ENCODE results near the gene EMILIN2.

DNA sequence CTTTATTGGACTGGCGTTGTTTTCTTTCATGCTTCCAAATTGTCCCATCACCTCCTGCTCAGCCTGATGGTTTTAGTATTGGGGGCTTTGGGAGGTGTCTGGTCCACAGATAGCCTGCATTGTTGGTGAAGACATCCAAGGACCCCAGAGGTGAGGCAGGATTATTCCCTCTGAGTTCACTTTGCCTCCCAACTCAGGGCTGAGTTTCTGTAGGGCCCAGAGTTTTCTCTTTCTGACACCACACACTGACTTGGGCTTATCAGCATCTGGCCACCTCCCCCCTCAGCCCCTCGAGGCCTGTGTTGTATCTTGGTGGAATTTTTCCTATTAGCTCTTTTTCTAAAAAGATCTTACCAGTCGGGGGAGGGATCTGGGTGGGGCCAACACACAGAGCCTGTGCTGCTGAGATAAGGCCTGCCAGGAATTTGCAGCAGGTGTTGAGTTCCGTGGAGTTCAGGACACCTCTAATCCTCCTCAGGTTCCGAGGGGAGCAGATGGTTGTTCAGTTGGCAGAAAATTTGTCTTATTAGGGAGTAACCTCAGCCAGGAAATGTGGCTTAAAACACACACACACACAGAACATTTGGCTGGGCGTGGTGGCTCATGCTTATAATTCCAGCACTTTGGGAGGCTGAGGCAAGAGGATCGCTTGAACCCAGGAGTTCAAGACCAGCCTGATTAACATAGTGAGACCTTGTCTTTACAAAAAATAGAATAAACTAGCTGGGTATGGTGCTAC lies 7.3 kb downstream of the EMILIN2 start:
- TF ChIP-seq CTCF (IDR thresholded peaks at IDR 0.05) (no peak), POLR2AphosphoS5 (IDR thresholded peaks at IDR 0.05) (no peak), POLR2A (IDR thresholded peaks at IDR 0.05) (no peak)
